ENCODE results near the gene FAH. TPM values are rescaled to one million over a fixed set of nuclear protein-coding genes. Genes with fewer than 3 reads are reported as not detected.

FAH gene
- total RNA-seq, 4 donors from 2014 or later = 22.0 to 42.0 (median 37.7) TPM

DNA sequence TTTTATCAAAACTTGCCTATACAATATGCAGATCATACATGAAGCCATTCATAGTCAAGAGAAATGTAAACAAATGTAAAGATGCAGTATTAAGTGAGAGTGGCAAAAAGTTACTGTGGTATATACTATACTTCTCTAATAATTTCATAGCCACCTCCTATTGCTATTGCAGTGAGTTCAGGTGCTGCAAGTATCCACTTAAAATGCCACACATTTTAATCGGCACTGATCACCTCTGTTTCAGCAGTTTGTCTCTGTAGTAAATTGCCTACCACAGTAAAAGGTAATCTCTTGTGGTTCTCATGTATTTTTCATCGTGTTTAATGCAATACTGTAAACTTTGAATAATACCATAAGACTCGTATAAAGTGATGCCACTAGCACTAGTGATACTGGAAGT is 20.4 kb upstream of the FAH start:
- peaks cover 0 to 3% (median 0%) of the 10 kb centered on the region in 4 donors for H3K4me1 ChIP-seq
- H3K9me3 ChIP-seq = no peaks in the 10 kb centered on the region
- peaks cover 0 to 70% (median 3%) of the 10 kb centered on the region in 3 donors for H3K36me3 ChIP-seq
- WGBS, 2 donors = 80 to 86% methylated on average over 3 of the region's 3 CpGs
- H3K4me3 ChIP-seq = no peak overlapping the region
- no peaks in the 10 kb centered on the region for H3K27me3 ChIP-seq
- no peak overlapping the region for H3K27ac ChIP-seq
- TF ChIP-seq, protein P1, sequence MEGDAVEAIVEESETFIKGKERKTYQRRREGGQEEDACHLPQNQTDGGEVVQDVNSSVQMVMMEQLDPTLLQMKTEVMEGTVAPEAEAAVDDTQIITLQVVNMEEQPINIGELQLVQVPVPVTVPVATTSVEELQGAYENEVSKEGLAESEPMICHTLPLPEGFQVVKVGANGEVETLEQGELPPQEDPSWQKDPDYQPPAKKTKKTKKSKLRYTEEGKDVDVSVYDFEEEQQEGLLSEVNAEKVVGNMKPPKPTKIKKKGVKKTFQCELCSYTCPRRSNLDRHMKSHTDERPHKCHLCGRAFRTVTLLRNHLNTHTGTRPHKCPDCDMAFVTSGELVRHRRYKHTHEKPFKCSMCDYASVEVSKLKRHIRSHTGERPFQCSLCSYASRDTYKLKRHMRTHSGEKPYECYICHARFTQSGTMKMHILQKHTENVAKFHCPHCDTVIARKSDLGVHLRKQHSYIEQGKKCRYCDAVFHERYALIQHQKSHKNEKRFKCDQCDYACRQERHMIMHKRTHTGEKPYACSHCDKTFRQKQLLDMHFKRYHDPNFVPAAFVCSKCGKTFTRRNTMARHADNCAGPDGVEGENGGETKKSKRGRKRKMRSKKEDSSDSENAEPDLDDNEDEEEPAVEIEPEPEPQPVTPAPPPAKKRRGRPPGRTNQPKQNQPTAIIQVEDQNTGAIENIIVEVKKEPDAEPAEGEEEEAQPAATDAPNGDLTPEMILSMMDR (IDR thresholded peaks at IDR 0.05) = no peak
- TF ChIP-seq POLR2A (IDR thresholded peaks at IDR 0.05) = no peak
- TF ChIP-seq EP300 (IDR thresholded peaks at IDR 0.05) = no peak
- no peak for DNase-seq (ENCODE audit: low spot score in 2 of 2)

DNA sequence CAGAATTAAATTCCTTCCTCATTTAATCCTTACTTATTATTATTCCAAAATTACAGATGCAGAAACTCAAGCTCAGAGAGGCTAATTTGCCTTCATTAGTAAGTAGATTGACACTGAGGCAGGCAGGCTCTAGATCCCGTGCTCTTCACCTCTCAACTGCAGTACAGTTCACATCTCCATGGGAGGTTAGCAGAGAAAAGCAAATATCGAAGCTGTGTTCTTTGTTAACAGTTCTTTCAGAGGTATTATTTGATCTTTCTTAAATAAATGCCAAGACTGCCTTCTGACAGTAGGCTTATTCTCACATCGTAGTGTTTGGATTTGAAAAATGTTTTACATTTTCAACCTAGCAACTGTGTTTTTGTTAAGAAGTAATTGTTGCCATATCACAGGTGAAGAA is 15.9 kb upstream of the FAH start:
- Histone ChIP-seq H3K27ac (no peak overlapping the region), H3K4me1 (peaks cover 0 to 3% (median 0%) of the 10 kb centered on the region in 4 donors), H3K4me3 (no peak overlapping the region), H3K9me3 (no peaks in the 10 kb centered on the region), H3K27me3 (no peaks in the 10 kb centered on the region), H3K36me3 (peaks cover 0 to 46% (median 3%) of the 10 kb centered on the region in 3 donors)
- TF ChIP-seq, protein P1 (IDR thresholded peaks at IDR 0.05) = no peak
- no peak for TF ChIP-seq POLR2A (IDR thresholded peaks at IDR 0.05)
- TF ChIP-seq EP300 (IDR thresholded peaks at IDR 0.05) = no peak
- 63 to 64% methylated on average over 3 of the region's 3 CpGs for WGBS, 2 donors
- no peak for DNase-seq (ENCODE audit: low spot score in 2 of 2)

DNA sequence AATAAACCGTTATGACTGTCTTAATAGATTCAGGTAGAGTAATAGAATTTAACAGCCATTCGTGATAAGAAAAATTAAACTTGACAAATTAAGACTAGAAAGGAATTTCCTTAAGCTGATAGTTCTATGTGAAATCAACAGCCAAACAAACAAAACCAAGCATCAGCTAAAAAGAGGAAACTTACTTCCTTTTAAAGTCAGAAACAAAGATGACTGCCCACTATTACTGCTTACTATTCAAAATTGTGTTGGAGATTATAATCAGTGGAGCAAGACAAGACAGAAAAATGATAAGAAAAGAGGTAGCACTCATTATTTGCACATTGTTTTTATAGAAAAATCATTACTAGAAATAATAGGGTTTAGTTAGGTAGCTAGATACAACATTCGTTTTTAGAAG is 13.8 kb upstream of the FAH start:
- H3K4me3 ChIP-seq = no peak overlapping the region
- H3K4me1 ChIP-seq = peaks cover 0 to 3% (median 0%) of the 10 kb centered on the region in 4 donors
- TF ChIP-seq, protein P1 (IDR thresholded peaks at IDR 0.05) = no peak
- TF ChIP-seq POLR2A (IDR thresholded peaks at IDR 0.05) (no peak), EP300 (IDR thresholded peaks at IDR 0.05) (no peak)
- no peaks in the 10 kb centered on the region for H3K9me3 ChIP-seq
- peaks cover 0 to 25% (median 0%) of the 10 kb centered on the region in 3 donors for H3K36me3 ChIP-seq
- DNase-seq (ENCODE audit: low spot score in 2 of 2) = no peak
- 92 to 93% methylated on average over 3 of the region's 3 CpGs for WGBS, 2 donors
- no peak overlapping the region for H3K27ac ChIP-seq
- H3K27me3 ChIP-seq = no peaks in the 10 kb centered on the region

DNA sequence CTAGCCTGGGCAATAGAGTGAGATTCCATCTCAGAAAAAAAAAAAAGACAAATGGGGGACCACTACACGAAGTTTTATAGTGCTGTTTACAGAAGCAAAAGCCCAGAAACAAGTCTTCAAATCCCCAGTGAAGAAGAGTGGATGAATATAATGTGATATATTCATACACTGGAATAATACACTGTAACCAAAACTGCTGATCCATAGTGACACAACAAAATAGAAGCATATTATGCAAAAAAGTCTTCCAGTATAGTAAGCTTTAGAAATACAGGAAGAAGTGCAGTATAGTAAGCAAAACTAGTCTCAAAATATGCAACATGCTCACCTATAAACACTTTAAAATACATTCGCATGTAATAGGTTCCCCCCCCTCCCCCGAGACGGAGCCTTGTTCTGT is 11.9 kb upstream of the FAH start:
- Histone ChIP-seq H3K4me3 (no peak overlapping the region), H3K9me3 (no peaks in the 10 kb centered on the region), H3K36me3 (peaks cover 0 to 6% (median 0%) of the 10 kb centered on the region in 3 donors), H3K27ac (no peak overlapping the region), H3K27me3 (no peaks in the 10 kb centered on the region), H3K4me1 (peaks cover 0 to 3% (median 0%) of the 10 kb centered on the region in 4 donors)
- TF ChIP-seq POLR2A (IDR thresholded peaks at IDR 0.05) = no peak
- TF ChIP-seq, protein P1 (IDR thresholded peaks at IDR 0.05) = no peak
- TF ChIP-seq EP300 (IDR thresholded peaks at IDR 0.05) = no peak
- WGBS, 2 donors = 87 to 97% methylated on average over 4 of the region's 4 CpGs
- DNase-seq (ENCODE audit: low spot score in 2 of 2) = no peak

DNA sequence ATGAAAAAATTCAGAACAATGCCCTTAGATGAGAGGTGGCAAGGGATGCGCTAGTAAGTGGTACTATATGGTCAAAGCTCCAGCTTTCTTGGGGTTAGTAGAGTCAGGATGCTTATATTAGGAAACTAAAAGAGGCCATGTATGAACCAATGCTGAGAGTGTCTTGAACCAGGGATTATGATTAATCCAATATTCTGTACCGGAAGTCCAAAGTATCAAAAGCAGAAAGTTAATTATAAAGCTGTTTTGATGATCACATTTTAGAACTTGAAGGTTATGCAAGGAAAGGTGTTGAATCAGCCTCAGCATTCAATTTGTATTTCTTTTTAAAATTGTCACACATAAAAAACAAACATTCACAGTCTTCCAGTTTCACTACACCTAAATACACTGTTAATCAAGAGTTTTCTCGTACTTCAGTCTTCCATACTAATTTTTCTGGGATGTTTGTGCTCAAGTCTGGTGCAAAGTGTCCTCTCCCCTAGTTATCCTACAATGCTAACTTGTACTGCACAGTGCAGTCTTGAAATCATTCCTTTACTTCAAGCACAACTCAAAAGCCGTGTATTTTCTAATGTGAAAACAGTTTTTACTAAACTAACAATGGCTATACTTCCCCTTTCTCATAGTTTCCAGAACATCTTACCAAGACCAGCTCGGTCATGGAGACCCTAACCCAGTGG is 10.7 kb upstream of the FAH start:
- Histone ChIP-seq H3K36me3 (peaks cover 0 to 1% (median 0%) of the 10 kb centered on the region in 3 donors), H3K27me3 (no peaks in the 10 kb centered on the region), H3K4me3 (no peak overlapping the region), H3K4me1 (peaks cover 0 to under 1% (median 0%) of the 10 kb centered on the region in 4 donors), H3K9me3 (no peaks in the 10 kb centered on the region), H3K27ac (no peak overlapping the region)
- TF ChIP-seq, protein P1 (IDR thresholded peaks at IDR 0.05) = no peak
- TF ChIP-seq POLR2A (IDR thresholded peaks at IDR 0.05) (no peak), EP300 (IDR thresholded peaks at IDR 0.05) (no peak)
- WGBS, 2 donors = 90 to 92% methylated on average over 5 of the region's 5 CpGs
- DNase-seq (ENCODE audit: low spot score in 2 of 2) = no peak

All from tibial nerve (tissue), 4 donors.